Adrenal gland (tissue), 5 donors: ENCODE measurements around the gene PRR14L.

Source experiments
- CTCF ChIP-seq, 6 experiments: fragments of 450-650 bp in 4 of 6; fragments of 200-600 bp in 2 of 6; sonication (generic) in 1 of 6; IDR thresholded peaks; 1 replicate in 5 of 6; 2 replicates in 1 of 6; pipeline versions ENCODE4 v1.5.1 to v1.8.0; 2016 to 2021; ENCODE audit warnings: antibody characterized with exemption in 6 of 6, mild to moderate bottlenecking in 2 of 6, moderate library complexity in 1 of 6
- POLR2A ChIP-seq, 2 donors: fragments of 450-650 bp; IDR thresholded peaks; one replicate each; pipeline ENCODE4 v1.6.1; 2017; ENCODE audit warnings: antibody characterized with exemption in 2 of 2, mild to moderate bottlenecking in 2 of 2, moderate library complexity in 1 of 2
- donor health status: DM: no; HTN: no; CAD: no.

- TF ChIP-seq CTCF (IDR thresholded peaks at IDR 0.05) (no peak), POLR2A (IDR thresholded peaks at IDR 0.05) (no peak)
These were observed 39.9 kb upstream of the PRR14L start for GRCh38 chr22:31789803-31790202.
